GM21576 (cell line): ENCODE results near the gene LAD1.

Experiments used
- ATAC-seq: cut with Tn5 transposase; IDR thresholded peaks from one replicate; pipeline ENCODE4 v1.9.1; 2021; ENCODE audit warnings: mild to moderate bottlenecking, moderate library complexity; ENCODE audit not compliant: unreplicated experiment

Gene LAD1

DNA sequence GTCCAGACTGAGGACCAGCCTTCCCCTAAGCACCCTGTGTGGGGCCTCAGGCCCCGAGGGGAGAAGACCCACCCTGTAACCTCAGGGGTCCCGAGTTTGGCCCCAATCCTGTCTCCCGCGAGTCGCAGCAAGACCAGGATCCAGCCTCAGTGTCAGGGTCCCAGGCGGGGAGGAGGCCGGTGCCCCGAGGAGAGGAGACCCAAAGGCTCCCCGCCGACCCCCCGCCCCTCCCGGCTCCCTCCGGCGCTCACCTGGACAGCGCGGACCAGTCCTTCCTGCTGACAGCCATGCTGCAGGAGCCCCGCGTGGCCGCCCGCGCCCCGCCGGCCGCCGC is at the start of gene LAD1:
Gene LAD1 (minus strand): TSS at position 307 of the 334 bp plus-strand sequence. CDS start 18 bp downstream, at position 289.
- no peak for ATAC-seq

DNA sequence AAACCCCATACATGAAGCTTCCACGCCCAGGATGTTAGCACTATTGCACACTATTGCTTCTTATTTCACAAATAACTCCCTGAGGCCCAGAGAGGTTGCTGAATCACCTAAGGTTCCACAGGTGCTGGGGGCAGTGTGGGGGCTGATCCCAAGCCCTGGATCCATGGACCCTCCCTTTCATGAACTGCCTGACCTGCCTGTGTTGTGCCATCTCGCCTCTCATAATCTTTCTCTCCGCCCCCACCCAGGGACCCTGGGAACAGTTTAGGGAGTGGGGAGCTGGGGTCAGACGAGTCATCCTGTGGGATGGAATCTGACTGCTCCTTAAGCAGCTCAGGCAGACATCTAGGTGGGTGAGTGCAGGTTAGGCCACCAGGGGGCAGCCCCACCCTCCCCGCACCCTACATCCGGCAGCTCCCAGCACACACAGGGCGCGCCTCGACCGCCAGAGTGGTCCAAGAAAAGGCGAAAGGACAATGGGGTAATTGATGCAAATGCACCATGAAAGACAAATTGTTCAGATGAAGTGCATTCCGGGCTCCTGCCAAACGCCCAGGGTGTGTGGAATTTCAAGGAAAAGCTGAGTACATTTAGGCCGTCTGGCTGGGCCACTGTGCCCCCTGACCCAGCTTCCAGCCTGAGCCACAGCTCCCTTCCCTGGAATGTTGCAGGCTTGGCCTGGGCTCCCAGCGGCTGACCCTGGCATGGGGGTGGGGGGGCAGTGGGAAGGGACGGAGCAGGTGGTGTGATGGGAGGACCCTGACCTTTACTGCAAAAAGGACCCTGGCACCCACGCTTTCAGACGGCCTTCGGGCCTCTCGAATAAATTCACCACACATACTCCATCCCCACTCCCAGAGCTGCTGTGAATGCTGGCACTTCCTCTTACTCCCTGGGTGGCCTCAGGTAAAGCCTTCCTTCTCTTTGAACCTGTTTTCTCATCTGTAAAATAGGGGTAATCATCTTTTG is 49.1 kb upstream of the LAD1 start:
- no peak for ATAC-seq

GRCh38 chr1:201445310-201445709 is 46.2 kb upstream of the LAD1 start:
- no peak for ATAC-seq

DNA sequence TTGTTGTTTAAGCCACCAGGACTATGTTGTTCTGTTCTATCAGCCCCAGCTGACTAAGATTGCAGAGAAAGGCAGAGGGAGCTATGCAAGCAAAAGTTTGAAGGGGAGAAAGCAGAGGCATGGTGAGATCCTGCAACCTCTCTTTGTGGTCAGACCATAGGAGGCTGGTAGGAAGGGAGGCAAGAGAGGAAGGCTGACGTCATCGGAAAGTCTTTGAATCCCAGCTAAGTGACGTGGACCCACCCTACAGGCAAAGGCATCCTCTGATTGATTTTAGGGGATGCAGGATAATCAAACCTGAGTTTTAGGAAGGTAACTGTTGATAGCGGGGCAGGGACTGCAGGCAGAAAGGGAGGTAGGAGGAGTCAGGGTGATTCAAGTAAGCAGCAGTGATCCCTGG is 45.7 kb upstream of the LAD1 start:
- ATAC-seq: no peak

DNA sequence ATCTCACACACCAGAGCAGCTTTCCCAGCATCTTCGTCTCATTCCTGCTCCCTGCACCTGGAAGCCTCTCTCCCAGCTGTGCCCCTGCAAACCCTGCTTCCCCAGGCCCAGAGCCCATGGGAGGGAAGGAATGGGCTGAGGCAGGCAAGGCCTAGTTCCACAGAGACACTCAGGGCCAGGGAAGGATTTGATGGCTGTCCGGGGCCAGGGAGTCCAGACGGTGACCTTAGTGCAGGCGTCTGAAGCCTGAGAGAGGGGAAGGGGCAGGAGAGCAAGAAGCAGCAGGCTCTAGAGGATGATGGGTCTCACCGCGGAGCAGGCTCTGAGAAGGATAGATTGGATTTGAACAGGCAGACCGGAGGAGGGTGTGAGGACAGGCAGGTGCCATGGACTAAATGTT is 44.6 kb upstream of the LAD1 start:
- no peak for ATAC-seq

- no peak for ATAC-seq
These were observed 37.8 kb upstream of the LAD1 start for GRCh38 chr1:201436969-201437368.

- ATAC-seq: no peak
These were observed 37.3 kb upstream of the LAD1 start for GRCh38 chr1:201436393-201436792.

DNA sequence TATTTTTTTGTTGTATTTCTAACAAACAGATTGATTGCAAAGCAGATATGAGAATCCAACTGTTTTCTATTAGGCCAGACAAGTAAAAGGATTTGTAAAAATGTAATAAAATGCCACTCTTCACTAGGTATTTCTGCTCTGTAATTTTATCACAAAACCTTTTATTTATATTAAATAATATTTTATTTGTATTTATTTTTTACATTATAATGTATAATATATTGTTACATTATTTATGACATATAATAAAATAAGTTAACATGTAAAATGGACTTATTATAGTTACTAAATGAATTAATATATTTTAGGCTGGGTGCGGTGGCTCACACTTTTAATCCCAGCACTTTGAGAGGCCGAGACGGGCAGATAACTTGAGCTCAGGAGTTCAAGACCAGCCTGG is 35.1 kb upstream of the LAD1 start:
- no peak for ATAC-seq

GRCh38 chr1:201433609-201434008 is 34.5 kb upstream of the LAD1 start:
- no peak for ATAC-seq

GRCh38 chr1:201430776-201431175 is 31.7 kb upstream of the LAD1 start:
- ATAC-seq: no peak

GRCh38 chr1:201429736-201430501 is 30.8 kb upstream of the LAD1 start:
- no peak for ATAC-seq

GRCh38 chr1:201427963-201428362 is 28.8 kb upstream of the LAD1 start:
- no peak for ATAC-seq

DNA sequence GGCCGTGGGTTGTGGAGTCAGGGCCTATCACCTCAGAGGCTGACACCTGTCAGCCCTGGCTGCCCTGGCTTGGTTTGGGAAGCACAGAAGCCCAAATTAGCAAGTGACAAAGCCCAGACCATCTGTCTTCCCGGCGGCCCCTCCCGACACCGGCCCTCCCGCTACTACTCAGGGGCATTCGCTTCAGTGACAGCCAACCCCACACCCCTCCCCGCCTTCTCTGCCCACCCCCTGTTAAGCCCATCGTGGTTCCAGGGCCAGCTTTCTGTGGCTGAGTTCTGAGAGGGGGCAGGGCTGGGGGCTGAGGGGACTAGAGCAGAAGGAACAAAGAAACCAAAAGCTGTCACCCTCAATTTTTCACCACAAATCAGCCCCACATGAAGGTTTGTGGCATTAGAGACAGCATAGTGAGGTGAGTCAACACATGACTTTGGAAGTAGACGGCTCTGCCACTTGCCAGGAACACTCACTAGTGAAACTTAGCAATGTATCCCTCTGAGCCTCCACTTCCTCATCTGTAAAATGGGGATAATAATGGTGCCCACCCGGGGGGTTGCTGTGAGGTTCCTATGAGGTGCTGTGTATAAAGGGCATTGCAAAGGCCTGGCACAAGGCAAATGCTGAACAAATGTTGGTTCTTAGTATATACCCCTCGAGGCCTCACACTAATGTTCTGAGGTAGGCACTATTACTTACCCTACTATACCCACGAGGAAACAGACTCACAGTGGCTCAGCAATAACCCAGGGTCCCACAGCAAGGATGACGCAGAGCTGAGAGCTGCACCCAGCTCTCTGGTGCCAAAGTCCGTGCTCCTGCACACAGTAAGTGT is 27.6 kb upstream of the LAD1 start:
- ATAC-seq: no peak

DNA sequence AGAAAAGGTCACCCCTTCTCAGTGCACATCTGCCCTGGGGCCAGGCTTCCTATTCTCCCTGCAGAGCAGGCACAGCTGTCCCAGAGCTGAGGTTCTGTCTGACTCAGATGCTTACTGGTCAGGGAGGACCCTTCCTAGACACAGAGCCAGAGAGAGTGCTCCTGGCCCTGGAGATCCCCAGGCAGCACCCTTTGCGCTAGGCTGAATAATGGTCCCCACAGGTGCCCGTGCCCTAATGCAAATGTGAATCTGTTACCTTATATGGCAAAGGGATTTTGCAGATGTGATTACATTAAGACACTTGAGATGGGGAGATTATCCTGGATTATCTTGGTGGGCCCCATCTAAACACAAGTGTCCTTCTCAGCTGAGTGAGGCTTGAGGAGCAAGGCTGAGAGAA is 25.0 kb upstream of the LAD1 start:
- no peak for ATAC-seq

DNA sequence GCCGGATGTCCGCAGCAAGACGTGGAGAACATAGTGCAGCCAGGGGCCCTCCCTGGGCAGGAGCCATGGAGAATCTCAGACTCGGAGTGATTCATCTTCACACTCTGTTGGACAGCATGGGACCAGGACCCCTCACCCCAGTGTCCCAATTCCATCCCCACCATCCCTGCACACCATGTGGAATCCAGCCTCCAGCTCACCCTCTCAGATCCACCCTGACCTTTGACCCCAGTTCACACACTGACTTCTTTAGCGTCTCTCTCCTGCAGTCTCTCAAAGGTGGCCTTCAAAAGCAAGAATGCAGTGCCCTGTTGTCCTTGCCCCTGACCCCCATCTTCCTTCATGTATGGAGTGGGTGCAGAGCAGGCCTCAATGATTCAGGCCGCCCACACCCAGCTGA is 24.5 kb upstream of the LAD1 start:
- no peak for ATAC-seq

DNA sequence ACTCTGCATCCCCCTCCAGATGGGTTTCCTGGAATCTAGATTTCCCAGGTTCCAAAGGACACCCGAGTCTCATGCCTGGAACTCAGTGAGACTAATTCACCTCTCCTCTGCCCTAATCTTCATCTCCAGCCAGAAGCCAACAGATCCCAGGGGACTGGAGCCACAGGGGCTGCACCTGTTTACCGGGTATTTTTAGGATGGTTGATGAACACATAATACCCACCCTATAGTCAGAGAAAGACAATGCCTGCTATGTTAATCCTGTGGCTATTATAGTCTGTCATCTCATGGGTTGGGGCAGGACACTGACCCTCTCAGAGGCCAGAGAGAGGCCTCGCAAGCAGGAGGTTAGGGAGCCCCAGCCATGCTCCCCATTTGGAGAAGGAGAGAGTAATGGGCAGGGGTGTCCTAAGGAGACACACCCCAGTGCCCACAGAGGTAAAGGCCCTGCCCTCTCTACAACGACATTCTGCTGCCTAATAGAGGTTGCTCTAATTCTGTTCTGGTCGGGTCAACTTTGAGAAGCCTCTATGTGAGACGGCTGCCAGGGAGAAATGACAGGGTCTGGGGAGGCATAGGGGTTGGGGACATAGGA is 23.4 kb upstream of the LAD1 start:
- ATAC-seq: no peak

- ATAC-seq: no peak
These were observed 22.9 kb upstream of the LAD1 start for GRCh38 chr1:201422026-201422425.

DNA sequence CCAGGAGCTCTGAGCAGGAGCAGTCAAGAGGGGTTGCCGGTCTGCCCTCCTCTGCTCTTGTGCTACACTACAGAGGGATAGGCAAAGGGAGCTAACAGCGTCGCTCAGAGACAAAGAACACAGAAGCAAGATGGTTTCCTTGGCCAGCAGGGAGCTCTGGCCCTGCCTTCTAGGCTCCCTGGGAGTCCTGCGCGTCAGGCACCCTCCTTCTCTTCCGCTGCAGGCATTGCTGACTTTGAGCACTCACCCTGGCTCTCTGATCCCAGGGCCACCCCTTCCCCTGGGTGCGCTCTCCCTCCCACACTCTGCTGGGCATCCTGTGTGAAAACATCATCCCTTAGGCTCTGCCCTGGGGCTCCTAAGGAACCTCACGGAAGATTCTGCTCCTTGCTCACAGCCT is 21.9 kb upstream of the LAD1 start:
- no peak for ATAC-seq

DNA sequence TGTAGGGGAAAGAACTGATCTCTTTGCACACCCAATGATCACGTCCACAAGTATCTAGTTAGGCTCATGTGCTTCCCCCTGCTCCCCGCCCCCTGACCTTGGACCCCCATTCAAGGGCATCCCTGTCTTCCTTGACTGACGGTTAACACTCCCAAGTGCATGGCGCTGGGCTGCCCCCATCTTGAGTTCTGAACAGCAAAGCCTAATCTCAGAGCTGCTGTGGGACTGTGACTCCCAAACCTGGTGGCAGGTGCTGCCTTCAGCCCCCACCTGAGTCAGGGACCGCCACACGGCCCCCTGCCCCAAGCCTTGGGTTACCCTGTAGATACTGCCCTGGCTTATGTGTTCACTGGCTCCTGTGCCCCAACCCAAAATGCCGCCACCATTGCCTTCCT is 21.5 kb upstream of the LAD1 start:
- ATAC-seq: no peak

DNA sequence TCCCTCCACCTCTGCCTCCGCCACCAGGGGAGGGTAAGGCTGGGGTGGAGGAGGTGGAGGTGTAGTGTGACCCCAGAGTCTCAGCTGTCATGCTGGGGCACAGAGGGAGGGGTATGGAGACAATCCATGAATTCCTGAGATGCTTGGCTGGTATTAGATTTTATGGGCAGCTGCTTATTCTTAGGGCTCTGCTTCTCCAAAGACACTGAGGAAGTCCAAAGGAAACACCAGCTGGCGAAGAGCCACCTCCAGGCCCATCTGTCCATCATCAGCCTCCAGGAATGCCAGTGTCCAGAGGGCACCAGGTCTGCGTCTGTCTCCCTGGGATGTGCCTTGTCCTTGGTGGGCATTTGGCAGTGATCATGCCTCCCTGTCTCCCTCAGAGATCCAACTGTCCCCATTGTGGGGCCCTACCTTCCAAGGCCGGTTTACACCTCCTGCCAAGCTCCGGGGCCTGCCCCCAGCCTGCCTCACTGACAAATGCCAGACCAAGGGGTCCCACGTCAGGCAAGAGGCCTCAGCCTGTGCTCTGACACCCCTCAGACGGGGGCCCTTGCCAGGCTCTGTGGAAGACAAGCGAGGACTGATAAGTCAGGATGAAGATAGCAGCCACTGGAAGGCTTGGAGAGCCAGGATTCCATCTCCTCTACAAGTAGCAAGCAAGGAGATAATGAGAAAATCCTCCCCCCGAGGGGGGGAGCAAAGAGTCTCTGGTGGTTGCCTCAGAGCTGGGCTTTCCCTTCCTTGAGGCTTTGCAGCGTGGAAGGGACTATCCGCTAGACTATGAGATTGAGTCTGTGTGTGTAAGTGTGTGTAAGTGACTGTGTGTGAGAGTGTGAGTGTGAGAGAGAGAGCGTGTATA is 20.9 kb upstream of the LAD1 start:
- no peak for ATAC-seq
